OCI-LY3 (cell line): Measurements from ENCODE around the gene CNN2.

ENCODE experiments used
- H2AFZ ChIP-seq: fragments of 200-600, 300-600 bp; shearing (Covaris generic); 2 replicates; pipeline ENCODE4 v1.6.0; 2014; ENCODE audit warnings: antibody characterized with exemption, low read depth, low read length
- H3K27ac ChIP-seq: fragments of 200-600, 300-600 bp; sonication (generic); 2 replicates; pipeline ENCODE4 v1.5.1; 2014; ENCODE audit warnings: mild to moderate bottlenecking, low read length, moderate library complexity, mixed read lengths
- H3K27me3 ChIP-seq: fragments of 200-600, 300-600 bp; sonication (generic); 2 replicates; pipeline ENCODE4 v1.6.1; 2014; ENCODE audit warnings: low read depth, low read length, mixed read lengths
- H3K36me3 ChIP-seq: fragments of 200-600, 300-600 bp; sonication (generic); replicated peaks from 2 replicates; pipeline ENCODE3; 2014; ENCODE audit warnings: low read depth, low read length, mixed read lengths
- H3K4me1 ChIP-seq: fragments of 300-600, 200-600 bp; sonication (generic); 2 replicates; pipeline ENCODE4 v1.6.1; 2014; ENCODE audit warnings: low read length, mixed read lengths
- H3K4me2 ChIP-seq: fragments of 200-600, 300-600 bp; sonication (generic); 2 replicates; pipeline ENCODE4 v1.6.1; 2014; ENCODE audit warnings: low read length, mixed read lengths
- H3K4me3 ChIP-seq: fragments of 300-600, 200-600 bp; sonication (generic); 2 replicates; pipeline ENCODE4 v1.5.1; 2014; ENCODE audit warnings: antibody characterized with exemption, mild to moderate bottlenecking, low read length, moderate library complexity
- H3K79me2 ChIP-seq: fragments of 300-600, 200-600 bp; shearing (Covaris generic); 2 replicates; pipeline ENCODE4 v1.6.1; 2014; ENCODE audit warnings: mild to moderate bottlenecking, low read length, mixed read lengths
- H3K9ac ChIP-seq: fragments of 300-600, 200-600 bp; shearing (Covaris generic); 2 replicates; pipeline ENCODE4 v1.6.0; 2014; ENCODE audit warnings: mild to moderate bottlenecking, low read length, moderate library complexity
- H3K9me3 ChIP-seq: fragments of 200-600, 300-600 bp; shearing (Covaris generic); 2 replicates; pipeline ENCODE4 v1.6.1; 2014; ENCODE audit warnings: low read length, mixed read lengths; ENCODE audit not compliant: insufficient read depth
- H4K20me1 ChIP-seq: fragments of 200-600, 300-600 bp; sonication (generic); 2 replicates; pipeline ENCODE4 v1.6.1; 2016; ENCODE audit warnings: low read length, mixed read lengths; ENCODE audit not compliant: insufficient read depth
- CTCF ChIP-seq: fragments of 200-600, 300-600 bp; sonication (generic); IDR thresholded peaks from 2 replicates; pipeline ENCODE4 v1.5.1; 2014; ENCODE audit warnings: antibody characterized with exemption, low read length, low read depth
- EZH2phosphoT487 ChIP-seq: fragments of 200-600 bp; shearing (Covaris generic); IDR thresholded peaks from 2 replicates; pipeline ENCODE4 v1.6.1; 2018; ENCODE audit warnings: antibody characterized with exemption, mixed run types, low read depth

CNN2 gene

GRCh38 chr19:1063030-1063908 lies 36.9 kb downstream of the CNN2 start:
- no peak overlapping the region for H3K4me3 ChIP-seq

GRCh38 chr19:1063909-1064660 lies 37.7 kb downstream of the CNN2 start:
- no peak overlapping the region for H3K27ac ChIP-seq
- no peak overlapping the region for H2AFZ ChIP-seq
- no peak overlapping the region for H3K4me3 ChIP-seq
- H3K27me3 ChIP-seq = no peaks in the 10 kb centered on the region
- peaks cover 19% of the 10 kb centered on the region for H3K4me1 ChIP-seq
- H3K4me2 ChIP-seq = peak overlapping the region; percentile 56; the same call in 1 of the 2 replicates
- TF ChIP-seq CTCF = no peak
- no peak for TF ChIP-seq EZH2phosphoT487
- no peaks in the 10 kb centered on the region for H4K20me1 ChIP-seq
- no peak overlapping the region for H3K9ac ChIP-seq
- peaks cover 18% of the 10 kb centered on the region for H3K79me2 ChIP-seq
- no peaks in the 10 kb centered on the region for H3K9me3 ChIP-seq
- peaks cover 7% of the 10 kb centered on the region for H3K36me3 ChIP-seq

More at GRCh38 chr19:1063030-1063908, 36.9 kb downstream of the CNN2 start:
- no peak overlapping the region for H3K9ac ChIP-seq
- TF ChIP-seq EZH2phosphoT487 (no peak), CTCF (no peak)
- H3K79me2 ChIP-seq = peaks cover 10% of the 10 kb centered on the region
- H3K27me3 ChIP-seq = no peaks in the 10 kb centered on the region
- H3K36me3 ChIP-seq = peaks cover 3% of the 10 kb centered on the region
- no peak overlapping the region for H3K4me2 ChIP-seq
- H2AFZ ChIP-seq = no peak overlapping the region
- no peaks in the 10 kb centered on the region for H4K20me1 ChIP-seq
- H3K9me3 ChIP-seq = no peaks in the 10 kb centered on the region
- H3K27ac ChIP-seq = no peak overlapping the region
- peaks cover 11% of the 10 kb centered on the region for H3K4me1 ChIP-seq

- Histone ChIP-seq H3K27ac (no peak overlapping the region), H3K36me3 (peaks cover 10% of the 10 kb centered on the region), H3K9me3 (no peaks in the 10 kb centered on the region), H3K9ac (peak overlapping the region; percentile 25; the same call in 1 of the 2 replicates), H3K79me2 (peaks cover 24% of the 10 kb centered on the region), H2AFZ (no peak overlapping the region), H3K4me2 (peak overlapping the region; percentile 56), H3K4me3 (peak overlapping the region; percentile 51), H3K4me1 (peaks cover 25% of the 10 kb centered on the region), H4K20me1 (no peaks in the 10 kb centered on the region), H3K27me3 (no peaks in the 10 kb centered on the region)
- TF ChIP-seq CTCF (peak; percentile 54), EZH2phosphoT487 (no peak)
Observed at GRCh38 chr19:1064661-1065605, 38.5 kb downstream of the CNN2 start.
